ENCODE measurements around the gene EFHD1.

Gene EFHD1

DNA sequence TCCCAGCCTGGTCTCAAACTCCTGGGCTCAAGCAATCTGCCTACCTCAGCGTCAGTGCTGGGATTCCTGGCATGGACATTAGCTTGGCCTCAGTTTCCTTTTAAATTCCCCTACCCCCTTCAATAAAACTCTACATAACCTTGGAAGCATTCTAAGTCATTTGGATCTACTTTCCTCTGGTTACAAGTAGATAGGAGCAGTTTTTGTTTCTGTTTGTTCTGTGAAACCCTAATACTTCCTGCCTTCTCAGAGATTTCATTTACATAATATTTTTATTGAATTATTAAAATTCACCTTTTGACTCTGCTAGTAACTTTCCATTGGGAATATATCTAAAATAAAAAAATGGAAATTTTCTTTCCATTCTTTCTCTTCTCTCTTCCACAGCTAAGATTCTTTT, 89.6 kb downstream of the EFHD1 start:
- no peak for DNase-seq
- H3K27ac ChIP-seq = no peak overlapping the region
- in situ Hi-C loops (cut with HindIII; ENCODE audit: low pct_ligation_motif_present, low sequenced_read_pairs) = no loop called here
- peaks cover 3% of the 10 kb centered on the region for H3K36me3 ChIP-seq (replicated peaks)
- TF ChIP-seq, protein P1, sequence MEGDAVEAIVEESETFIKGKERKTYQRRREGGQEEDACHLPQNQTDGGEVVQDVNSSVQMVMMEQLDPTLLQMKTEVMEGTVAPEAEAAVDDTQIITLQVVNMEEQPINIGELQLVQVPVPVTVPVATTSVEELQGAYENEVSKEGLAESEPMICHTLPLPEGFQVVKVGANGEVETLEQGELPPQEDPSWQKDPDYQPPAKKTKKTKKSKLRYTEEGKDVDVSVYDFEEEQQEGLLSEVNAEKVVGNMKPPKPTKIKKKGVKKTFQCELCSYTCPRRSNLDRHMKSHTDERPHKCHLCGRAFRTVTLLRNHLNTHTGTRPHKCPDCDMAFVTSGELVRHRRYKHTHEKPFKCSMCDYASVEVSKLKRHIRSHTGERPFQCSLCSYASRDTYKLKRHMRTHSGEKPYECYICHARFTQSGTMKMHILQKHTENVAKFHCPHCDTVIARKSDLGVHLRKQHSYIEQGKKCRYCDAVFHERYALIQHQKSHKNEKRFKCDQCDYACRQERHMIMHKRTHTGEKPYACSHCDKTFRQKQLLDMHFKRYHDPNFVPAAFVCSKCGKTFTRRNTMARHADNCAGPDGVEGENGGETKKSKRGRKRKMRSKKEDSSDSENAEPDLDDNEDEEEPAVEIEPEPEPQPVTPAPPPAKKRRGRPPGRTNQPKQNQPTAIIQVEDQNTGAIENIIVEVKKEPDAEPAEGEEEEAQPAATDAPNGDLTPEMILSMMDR (IDR thresholded peaks at IDR 0.05; ENCODE audit: low read depth, low read length, missing control alignments) = no peak
- H3K4me3 ChIP-seq (ENCODE audit: low read depth, low read length) = no peak overlapping the region
- H3K27me3 ChIP-seq (replicated peaks) = no peaks in the 10 kb centered on the region

DNA sequence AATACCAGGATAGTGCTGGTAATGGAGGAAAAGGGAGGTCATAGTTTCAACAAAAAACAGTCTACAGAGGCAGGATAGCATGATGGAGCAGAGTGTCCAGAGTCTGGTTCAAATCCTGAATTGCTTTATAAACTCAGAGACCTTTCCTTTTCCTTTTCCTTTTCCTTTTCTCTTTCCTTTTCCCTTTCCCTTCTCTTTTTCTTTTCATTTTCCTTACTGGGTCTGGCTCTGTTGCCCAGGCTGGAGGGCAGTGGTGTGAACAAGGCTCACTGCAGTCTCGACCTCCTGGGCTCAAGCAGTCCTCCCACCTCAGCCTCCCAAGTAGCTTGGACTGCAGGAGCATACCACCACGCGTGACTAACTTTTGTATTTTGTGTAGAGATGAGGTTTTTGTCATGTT, 95.4 kb downstream of the EFHD1 start:
- Histone ChIP-seq H3K27ac (no peak overlapping the region), H3K36me3 (replicated peaks) (peaks cover 9% of the 10 kb centered on the region), H3K4me3 (ENCODE audit: low read depth, low read length) (no peak overlapping the region), H3K27me3 (replicated peaks) (no peaks in the 10 kb centered on the region)
- in situ Hi-C loops (cut with HindIII; ENCODE audit: low pct_ligation_motif_present, low sequenced_read_pairs) = no loop called here
- TF ChIP-seq, protein P1 (IDR thresholded peaks at IDR 0.05; ENCODE audit: low read depth, low read length, missing control alignments) = no peak
- no peak for DNase-seq

DNA sequence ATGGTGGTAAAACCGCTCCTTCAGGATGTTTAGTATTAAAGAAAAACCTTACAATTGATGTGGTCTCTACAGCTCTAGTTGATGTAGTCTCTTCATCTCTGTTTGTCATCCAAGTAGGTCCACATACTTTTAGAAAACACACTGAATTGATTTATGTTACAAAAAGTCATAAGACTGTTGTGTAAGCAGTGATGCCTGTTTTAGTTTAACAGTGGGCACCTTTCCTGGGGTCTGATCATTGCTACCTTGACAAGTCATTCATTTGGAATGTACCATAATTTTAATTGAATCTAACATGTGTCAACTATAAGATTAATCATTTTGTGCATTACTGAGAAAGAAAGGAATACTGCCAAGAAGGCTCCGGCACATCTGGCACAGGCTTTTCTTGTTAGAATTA, 98.1 kb downstream of the EFHD1 start:
- TF ChIP-seq, protein P1 (IDR thresholded peaks at IDR 0.05; ENCODE audit: low read depth, low read length, missing control alignments) = no peak
- Histone ChIP-seq H3K27ac (no peak overlapping the region), H3K27me3 (replicated peaks) (no peaks in the 10 kb centered on the region), H3K4me3 (ENCODE audit: low read depth, low read length) (no peak overlapping the region), H3K36me3 (replicated peaks) (peaks cover 16% of the 10 kb centered on the region)
- in situ Hi-C loops (cut with HindIII; ENCODE audit: low pct_ligation_motif_present, low sequenced_read_pairs) = no loop called here
- no peak for DNase-seq

Data from brain microvascular endothelial cell (primary cell).